ENCODE measurements around the gene LHX4.

Gene LHX4

DNA sequence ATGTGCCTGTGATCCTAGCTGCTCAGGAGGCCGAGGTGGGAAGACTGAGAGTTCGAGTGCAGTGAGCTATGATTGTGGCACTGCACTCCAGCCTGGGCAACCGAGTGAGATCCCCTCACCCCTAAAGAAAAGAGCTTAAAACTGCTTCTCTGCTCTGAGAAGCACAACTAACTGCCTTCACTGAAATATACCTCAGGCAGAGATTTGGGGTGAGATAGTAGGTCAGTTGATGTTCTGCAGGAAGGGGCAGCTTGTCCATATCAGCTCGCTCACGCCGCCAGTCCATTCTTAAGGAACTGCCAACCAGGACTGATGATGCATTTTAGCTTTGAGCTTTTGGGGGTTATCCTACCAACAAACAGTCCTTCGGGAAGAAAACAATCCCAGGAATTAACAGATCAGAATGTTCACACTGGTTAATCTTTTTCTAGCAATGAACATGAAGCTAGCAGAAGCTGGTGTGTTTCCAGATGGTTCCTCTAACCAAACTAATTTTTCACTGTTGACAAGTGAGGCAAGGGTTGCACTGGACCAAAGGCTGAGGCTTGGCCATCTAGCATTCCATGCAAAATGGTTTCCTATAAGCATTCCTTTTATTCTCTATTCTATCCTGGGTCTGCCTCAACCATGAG lies 31.6 kb downstream of the LHX4 start:
- Histone ChIP-seq H3K9me3 (ENCODE audit: control insufficient read depth, insufficient read depth, low read depth, low read length) (no peaks in the 10 kb centered on the region), H3K36me3 (ENCODE audit: control insufficient read depth, insufficient read depth, low read length) (no peaks in the 10 kb centered on the region), H3K27ac (ENCODE audit: low read depth, low read length) (no peak overlapping the region), H3K9ac (ENCODE audit: low read length) (no peak overlapping the region), H3K4me3 (ENCODE audit: low read depth, low read length) (no peak overlapping the region), H3K4me1 (ENCODE audit: control insufficient read depth, insufficient read depth, low read length) (peaks cover 7% of the 10 kb centered on the region), H3K27me3 (ENCODE audit: control insufficient read depth, insufficient read depth, low read length) (no peaks in the 10 kb centered on the region)

DNA sequence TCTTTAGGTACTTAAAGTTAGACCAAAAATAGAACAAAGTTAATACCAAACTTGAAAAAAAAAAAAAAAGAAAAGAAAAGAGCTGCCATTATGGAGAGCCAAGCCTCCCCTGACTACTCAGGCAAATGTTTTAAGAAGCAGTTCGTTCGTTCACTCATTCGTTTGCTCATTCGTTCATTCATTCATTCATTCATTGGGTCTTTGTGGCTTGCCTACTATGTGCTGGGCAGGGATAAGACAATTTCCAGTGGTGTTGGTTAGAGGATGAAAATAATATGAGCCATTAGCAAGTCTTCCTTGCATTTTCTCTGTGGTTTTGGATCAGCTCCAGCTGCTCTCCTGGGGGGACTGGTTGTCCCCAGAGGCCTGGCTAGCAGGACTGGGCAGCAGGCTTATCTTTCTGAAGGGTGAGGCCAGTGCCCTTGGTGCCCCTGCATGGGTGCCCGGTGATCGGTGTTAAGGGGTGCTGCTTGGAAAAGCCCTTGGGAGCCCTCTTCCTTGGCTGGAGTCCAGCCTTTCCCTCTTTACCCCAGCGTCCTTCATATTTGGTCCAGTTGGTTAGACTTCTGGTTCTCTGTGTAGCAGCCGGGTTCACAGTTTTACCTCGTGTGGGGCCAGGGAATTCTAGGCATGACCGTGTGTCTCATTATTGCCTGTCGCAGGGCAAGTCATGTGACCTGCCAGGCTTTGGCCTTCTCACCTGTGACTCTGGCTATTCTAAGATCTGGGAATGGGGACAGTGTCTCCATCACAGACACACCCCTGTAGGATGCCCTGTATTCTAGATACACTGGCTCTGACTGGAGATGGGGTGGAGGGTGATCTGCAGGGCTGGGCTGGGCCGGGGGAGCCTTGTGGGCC lies 32.8 kb downstream of the LHX4 start:
- Histone ChIP-seq H3K4me1 (ENCODE audit: control insufficient read depth, insufficient read depth, low read length) (peaks cover 7% of the 10 kb centered on the region), H3K4me3 (ENCODE audit: low read depth, low read length) (no peak overlapping the region), H3K9me3 (ENCODE audit: control insufficient read depth, insufficient read depth, low read depth, low read length) (no peaks in the 10 kb centered on the region), H3K36me3 (ENCODE audit: control insufficient read depth, insufficient read depth, low read length) (no peaks in the 10 kb centered on the region), H3K27ac (ENCODE audit: low read depth, low read length) (no peak overlapping the region), H3K9ac (ENCODE audit: low read length) (no peak overlapping the region), H3K27me3 (ENCODE audit: control insufficient read depth, insufficient read depth, low read length) (no peaks in the 10 kb centered on the region)

GRCh38 chr1:180264595-180264994 lies 34.5 kb downstream of the LHX4 start:
- Histone ChIP-seq H3K36me3 (ENCODE audit: control insufficient read depth, insufficient read depth, low read length) (no peaks in the 10 kb centered on the region), H3K9me3 (ENCODE audit: control insufficient read depth, insufficient read depth, low read depth, low read length) (no peaks in the 10 kb centered on the region), H3K9ac (ENCODE audit: low read length) (no peak overlapping the region), H3K27ac (ENCODE audit: low read depth, low read length) (no peak overlapping the region), H3K4me1 (ENCODE audit: control insufficient read depth, insufficient read depth, low read length) (peaks cover 23% of the 10 kb centered on the region), H3K4me3 (ENCODE audit: low read depth, low read length) (no peak overlapping the region), H3K27me3 (ENCODE audit: control insufficient read depth, insufficient read depth, low read length) (no peaks in the 10 kb centered on the region)

GRCh38 chr1:180265201-180265600 lies 35.1 kb downstream of the LHX4 start:
- Histone ChIP-seq H3K4me3 (ENCODE audit: low read depth, low read length) (no peak overlapping the region), H3K9me3 (ENCODE audit: control insufficient read depth, insufficient read depth, low read depth, low read length) (no peaks in the 10 kb centered on the region), H3K9ac (ENCODE audit: low read length) (no peak overlapping the region), H3K27ac (ENCODE audit: low read depth, low read length) (no peak overlapping the region), H3K36me3 (ENCODE audit: control insufficient read depth, insufficient read depth, low read length) (no peaks in the 10 kb centered on the region), H3K4me1 (ENCODE audit: control insufficient read depth, insufficient read depth, low read length) (peaks cover 29% of the 10 kb centered on the region), H3K27me3 (ENCODE audit: control insufficient read depth, insufficient read depth, low read length) (no peaks in the 10 kb centered on the region)

- no peaks in the 10 kb centered on the region for H3K27me3 ChIP-seq (ENCODE audit: control insufficient read depth, insufficient read depth, low read length)
- no peak overlapping the region for H3K9ac ChIP-seq (ENCODE audit: low read length)
- H3K9me3 ChIP-seq (ENCODE audit: control insufficient read depth, insufficient read depth, low read depth, low read length): no peaks in the 10 kb centered on the region
- peaks cover 35% of the 10 kb centered on the region for H3K4me1 ChIP-seq (ENCODE audit: control insufficient read depth, insufficient read depth, low read length)
- no peaks in the 10 kb centered on the region for H3K36me3 ChIP-seq (ENCODE audit: control insufficient read depth, insufficient read depth, low read length)
- no peak overlapping the region for H3K27ac ChIP-seq (ENCODE audit: low read depth, low read length)
- H3K4me3 ChIP-seq (ENCODE audit: low read depth, low read length): no peak overlapping the region
These were observed 35.8 kb downstream of the LHX4 start for GRCh38 chr1:180265871-180266270.

- Histone ChIP-seq H3K36me3 (ENCODE audit: control insufficient read depth, insufficient read depth, low read length) (no peaks in the 10 kb centered on the region), H3K4me3 (ENCODE audit: low read depth, low read length) (no peak overlapping the region), H3K27me3 (ENCODE audit: control insufficient read depth, insufficient read depth, low read length) (no peaks in the 10 kb centered on the region), H3K9me3 (ENCODE audit: control insufficient read depth, insufficient read depth, low read depth, low read length) (no peaks in the 10 kb centered on the region), H3K4me1 (ENCODE audit: control insufficient read depth, insufficient read depth, low read length) (peaks cover 42% of the 10 kb centered on the region), H3K9ac (ENCODE audit: low read length) (no peak overlapping the region), H3K27ac (ENCODE audit: low read depth, low read length) (no peak overlapping the region)
These were observed 36.5 kb downstream of the LHX4 start for GRCh38 chr1:180266275-180267210.

GRCh38 chr1:180267211-180267561 lies 37.1 kb downstream of the LHX4 start:
- no peaks in the 10 kb centered on the region for H3K9me3 ChIP-seq (ENCODE audit: control insufficient read depth, insufficient read depth, low read depth, low read length)
- H3K27me3 ChIP-seq (ENCODE audit: control insufficient read depth, insufficient read depth, low read length): no peaks in the 10 kb centered on the region
- H3K4me3 ChIP-seq (ENCODE audit: low read depth, low read length): no peak overlapping the region
- H3K4me1 ChIP-seq (ENCODE audit: control insufficient read depth, insufficient read depth, low read length): peaks cover 48% of the 10 kb centered on the region
- no peak overlapping the region for H3K27ac ChIP-seq (ENCODE audit: low read depth, low read length)
- no peak overlapping the region for H3K9ac ChIP-seq (ENCODE audit: low read length)
- no peaks in the 10 kb centered on the region for H3K36me3 ChIP-seq (ENCODE audit: control insufficient read depth, insufficient read depth, low read length)

- Histone ChIP-seq H3K4me1 (ENCODE audit: control insufficient read depth, insufficient read depth, low read length) (peaks cover 52% of the 10 kb centered on the region), H3K9me3 (ENCODE audit: control insufficient read depth, insufficient read depth, low read depth, low read length) (no peaks in the 10 kb centered on the region), H3K36me3 (ENCODE audit: control insufficient read depth, insufficient read depth, low read length) (no peaks in the 10 kb centered on the region), H3K4me3 (ENCODE audit: low read depth, low read length) (no peak overlapping the region), H3K9ac (ENCODE audit: low read length) (no peak overlapping the region), H3K27me3 (ENCODE audit: control insufficient read depth, insufficient read depth, low read length) (no peaks in the 10 kb centered on the region), H3K27ac (ENCODE audit: low read depth, low read length) (no peak overlapping the region)
These were observed 37.9 kb downstream of the LHX4 start for GRCh38 chr1:180267761-180268555.

GRCh38 chr1:180268556-180269075 lies 38.6 kb downstream of the LHX4 start:
- Histone ChIP-seq H3K4me1 (ENCODE audit: control insufficient read depth, insufficient read depth, low read length) (peaks cover 52% of the 10 kb centered on the region), H3K9me3 (ENCODE audit: control insufficient read depth, insufficient read depth, low read depth, low read length) (no peaks in the 10 kb centered on the region), H3K27ac (ENCODE audit: low read depth, low read length) (no peak overlapping the region)

More at GRCh38 chr1:180268556-180269075, 38.6 kb downstream of the LHX4 start:
- no peaks in the 10 kb centered on the region for H3K27me3 ChIP-seq (ENCODE audit: control insufficient read depth, insufficient read depth, low read length)
- no peak overlapping the region for H3K4me3 ChIP-seq (ENCODE audit: low read depth, low read length)
- H3K36me3 ChIP-seq (ENCODE audit: control insufficient read depth, insufficient read depth, low read length): no peaks in the 10 kb centered on the region
- H3K9ac ChIP-seq (ENCODE audit: low read length): no peak overlapping the region

All from HUES6 (cell line).